ENCODE results near the gene PGC. TPM values are rescaled to one million over a fixed set of nuclear protein-coding genes. Genes with fewer than 3 reads are reported as not detected.

Gene PGC
- total RNA-seq, 1 donor from 2014 or later: not detected

DNA sequence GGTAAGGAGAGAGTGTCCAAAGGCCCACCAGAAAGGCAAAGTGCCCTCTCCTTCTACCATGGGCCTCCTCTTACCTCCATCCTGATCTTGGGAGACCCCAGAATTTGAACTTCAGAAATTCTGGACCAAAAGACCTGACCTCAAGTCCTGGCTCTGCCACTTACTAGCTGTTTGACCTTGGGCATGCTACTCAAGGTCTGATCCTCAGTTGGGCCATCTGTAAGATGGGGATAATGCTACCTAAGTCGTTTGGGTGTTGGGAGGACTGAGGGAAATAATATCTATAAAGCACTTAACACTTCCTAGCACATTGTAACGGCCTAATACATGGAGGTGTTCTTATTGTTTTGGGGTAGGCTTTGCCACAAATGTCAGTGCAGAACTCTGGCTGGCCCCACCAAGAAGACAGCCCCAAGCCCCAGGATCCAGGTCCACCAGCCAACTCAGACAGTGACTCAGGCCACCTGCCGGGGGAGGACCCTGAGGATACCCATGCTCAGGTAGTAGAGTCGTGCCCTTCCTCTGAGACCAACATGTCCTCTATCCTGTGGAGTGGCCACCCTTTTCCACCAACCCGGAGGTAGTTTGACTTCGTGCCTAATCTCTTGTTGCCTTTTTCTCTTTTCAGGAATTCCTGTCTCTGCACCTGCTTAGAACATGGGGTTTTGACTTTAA, 36.0 kb upstream of the PGC start:
- intact Hi-C loops (cut with micrococcal nuclease): loop anchor here (5.0 kb wide), 1 partner anchor 779 kb away; the partner anchor contains the start of gene UBR2
- Mint-ChIP-seq H3K4me3 (ENCODE audit: low read depth) (no peak overlapping the region), H3K9me3 (no peaks in the 10 kb centered on the region), H3K4me1 (ENCODE audit: low read depth) (peaks cover 15% of the 10 kb centered on the region), H3K27ac (no peak overlapping the region), H3K36me3 (ENCODE audit: low read depth) (peaks cover 3% of the 10 kb centered on the region), H3K27me3 (ENCODE audit: low read depth) (peaks cover 8% of the 10 kb centered on the region)
- DNase-seq (ENCODE audit: low spot score): no peak

DNA sequence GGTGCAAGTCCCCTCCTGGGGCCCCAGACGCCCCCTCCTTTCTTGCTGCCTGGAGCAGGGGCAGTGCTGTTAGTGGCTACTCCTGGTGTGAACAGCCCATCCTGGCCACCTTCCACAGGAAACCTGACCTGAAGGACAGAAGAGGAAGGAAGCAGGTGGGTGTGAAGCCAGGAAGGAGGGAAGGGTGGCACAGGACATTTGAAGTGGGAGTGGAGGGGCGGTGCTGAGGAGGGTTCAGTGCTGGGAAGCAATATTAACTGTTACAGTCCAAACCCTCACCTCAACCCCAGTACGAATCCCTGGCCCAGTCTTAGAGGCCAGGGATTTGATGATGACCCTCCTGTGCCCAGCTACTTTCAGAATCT, 34.2 kb upstream of the PGC start:
- Mint-ChIP-seq H3K4me1 (ENCODE audit: low read depth) (peaks cover 14% of the 10 kb centered on the region), H3K4me3 (ENCODE audit: low read depth) (peak overlapping the region; percentile 68), H3K36me3 (ENCODE audit: low read depth) (no peaks in the 10 kb centered on the region), H3K27ac (no peak overlapping the region), H3K27me3 (ENCODE audit: low read depth) (peaks cover 8% of the 10 kb centered on the region), H3K9me3 (no peaks in the 10 kb centered on the region)
- no peak for DNase-seq (ENCODE audit: low spot score)
- intact Hi-C loops (cut with micrococcal nuclease): loop anchor here (5.0 kb wide), 1 partner anchor 781 kb away; the partner anchor contains the start of gene UBR2

DNA sequence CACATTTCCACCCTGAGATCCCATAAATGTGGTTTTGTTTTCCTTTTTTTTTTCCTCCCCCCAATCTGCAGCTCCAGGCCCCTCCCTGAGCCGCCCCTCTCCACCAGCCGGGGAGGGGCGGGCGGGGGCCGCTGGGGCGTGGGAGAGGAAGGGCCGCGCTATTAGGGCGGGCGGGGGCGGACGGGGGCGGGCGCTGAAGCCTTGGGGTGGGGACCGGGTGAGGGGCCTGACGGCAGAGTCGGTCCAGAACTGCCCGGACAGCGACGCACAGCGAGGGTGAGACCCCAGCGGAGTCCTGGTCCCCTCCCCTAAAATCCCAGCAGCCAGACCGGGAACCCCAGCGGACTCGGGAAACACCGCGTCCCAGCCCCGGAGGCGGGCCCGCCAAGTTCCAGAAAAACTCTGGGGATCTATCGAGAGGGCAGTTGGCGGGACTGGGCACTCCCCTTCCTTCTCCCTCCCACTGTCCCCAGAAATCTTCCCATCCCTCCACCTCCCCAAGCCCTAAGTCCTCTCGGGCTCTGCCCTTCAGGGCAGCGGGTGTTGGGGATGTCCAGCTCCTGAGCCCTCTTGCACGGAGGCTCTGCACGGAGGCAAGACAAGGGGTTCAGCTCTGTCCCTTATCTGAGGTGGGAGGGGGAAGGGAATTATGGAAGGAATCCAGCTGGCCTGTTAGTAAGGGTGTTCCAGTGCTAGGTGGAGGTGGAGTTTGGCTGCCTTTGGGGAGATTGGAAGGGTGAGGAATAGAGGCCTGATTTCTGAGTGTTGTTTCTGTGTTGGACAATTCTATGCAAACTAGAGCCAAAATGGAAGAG, 33.6 kb upstream of the PGC start, which contains the start of gene PRICKLE4:
Gene PRICKLE4, plus strand, starts transcription at position 232 of the 815 bp plus-strand sequence. CDS start 2,692 bp downstream, outside the sequence.
- H3K27ac Mint-ChIP-seq: peak within 1 kb of the TSS; percentile 67

DNA sequence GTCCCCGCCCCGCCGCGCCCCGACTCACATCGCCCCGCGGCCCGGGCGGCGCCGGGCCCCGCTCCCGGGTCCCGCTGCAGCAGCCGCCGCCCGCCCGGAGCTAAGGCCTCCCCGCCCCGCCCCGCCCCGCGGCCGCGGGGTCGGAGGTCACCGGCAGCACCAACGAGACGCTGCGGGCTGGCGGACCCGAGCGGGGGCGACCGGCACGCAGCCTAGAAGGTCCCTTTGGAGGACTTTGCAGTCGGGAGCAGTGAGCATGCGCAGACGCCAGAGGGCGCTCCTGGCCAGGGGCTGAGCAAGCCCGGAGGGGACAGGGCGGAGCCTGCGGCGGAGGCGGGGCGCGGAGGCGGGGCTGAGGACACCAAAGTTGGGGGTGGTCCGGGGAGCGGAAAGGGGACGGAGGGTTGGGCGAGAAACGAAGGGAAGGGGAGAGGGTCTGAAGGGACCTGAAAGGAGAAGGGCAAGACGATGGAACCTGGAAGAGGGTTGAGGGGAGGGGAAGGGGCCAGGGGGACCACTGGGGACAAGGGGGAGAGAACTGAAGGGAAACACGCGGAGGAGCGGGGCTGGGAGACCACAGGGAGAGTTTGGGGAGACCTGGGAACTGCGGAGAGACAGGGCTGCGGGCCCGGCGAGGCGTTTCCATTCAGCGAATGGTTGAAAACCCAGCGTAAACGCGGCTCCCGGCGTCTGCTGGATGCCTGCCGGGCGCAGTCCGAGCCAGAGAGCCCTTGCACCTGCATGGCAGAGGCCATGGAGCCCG, 32.8 kb upstream of the PGC start, which contains the start of gene FRS3:
Gene FRS3, minus strand, starts transcription at position 113 of the 763 bp plus-strand sequence. CDS start 2,913 bp downstream, outside the sequence.
- Mint-ChIP-seq H3K36me3 (ENCODE audit: low read depth) (peaks cover 4% of the 10 kb centered on the region), H3K4me3 (ENCODE audit: low read depth) (peak within 1 kb of the TSS; percentile 93), H3K9me3 (no peaks in the 10 kb centered on the region), H3K27ac (peak within 1 kb of the TSS; percentile 67), H3K4me1 (ENCODE audit: low read depth) (peaks cover 14% of the 10 kb centered on the region), H3K27me3 (ENCODE audit: low read depth) (peaks cover 8% of the 10 kb centered on the region)
- DNase-seq (ENCODE audit: low spot score): peak; percentile 98
- intact Hi-C loops (cut with micrococcal nuclease): loop anchor here (1.0 to 10.0 kb wide), 6 partner anchors 45 to 782 kb away; partner anchors contain the start of genes TFEB and UBR2

More for the DNA sequence above, 33.6 kb upstream of the PGC start, which contains the start of gene PRICKLE4:
- Mint-ChIP-seq H3K4me1 (ENCODE audit: low read depth) (peaks cover 14% of the 10 kb centered on the region), H3K27me3 (ENCODE audit: low read depth) (peaks cover 8% of the 10 kb centered on the region), H3K9me3 (no peaks in the 10 kb centered on the region), H3K36me3 (ENCODE audit: low read depth) (no peaks in the 10 kb centered on the region), H3K4me3 (ENCODE audit: low read depth) (peak within 1 kb of the TSS; percentile 86)
- no peak for DNase-seq (ENCODE audit: low spot score)
- intact Hi-C loops (cut with micrococcal nuclease): loop anchor here (1.0 to 5.0 kb wide), 3 partner anchors 45 to 782 kb away; partner anchors contain the start of genes TFEB and UBR2

DNA sequence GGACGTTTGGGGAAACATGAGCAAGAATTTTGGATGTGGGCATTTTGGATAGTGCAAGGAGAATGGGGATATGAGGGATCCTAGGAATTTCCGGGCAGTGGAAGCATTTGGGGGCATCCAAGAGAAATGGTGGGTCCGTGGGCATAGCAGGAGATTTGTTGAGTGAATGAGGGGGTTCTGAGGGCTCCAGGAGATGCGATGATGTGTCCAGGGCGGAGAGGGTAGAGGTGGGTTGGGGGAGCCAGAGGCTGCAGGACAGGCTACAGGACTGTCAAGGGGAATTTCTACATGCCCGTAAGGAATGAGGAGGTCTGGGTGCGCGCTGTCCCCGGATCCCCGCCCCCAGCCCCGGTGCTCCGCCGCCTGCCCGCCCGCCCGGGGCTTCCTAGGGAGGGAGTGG, 32.1 kb upstream of the PGC start:
- intact Hi-C loops (cut with micrococcal nuclease): loop anchor here (5.0 to 10.0 kb wide), 3 partner anchors 75 to 388 kb away; no protein-coding TSS in a partner anchor
- peaks cover 14% of the 10 kb centered on the region for H3K4me1 Mint-ChIP-seq (ENCODE audit: low read depth)

DNA sequence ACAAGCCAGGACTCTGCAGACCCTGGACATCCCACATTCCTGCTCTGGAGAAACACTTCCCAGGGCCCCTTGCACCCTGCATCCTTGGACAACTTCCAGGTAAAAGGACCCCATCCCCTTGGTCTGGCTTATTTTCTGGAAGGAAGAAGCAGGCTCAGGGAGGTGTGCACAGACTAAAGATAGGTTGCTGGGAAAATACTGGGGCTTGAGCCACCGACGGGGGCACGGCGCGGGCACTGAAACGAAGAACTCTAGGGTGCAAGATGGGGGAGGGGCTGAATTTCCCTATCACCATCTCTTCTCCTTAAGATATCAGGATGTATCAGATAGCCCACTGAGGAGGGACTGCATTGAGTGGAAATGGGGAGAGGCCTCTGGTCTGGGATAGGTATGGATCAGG, 31.7 kb upstream of the PGC start:
- peaks cover 9% of the 10 kb centered on the region for H3K36me3 Mint-ChIP-seq (ENCODE audit: low read depth)

More for the DNA sequence above, 32.1 kb upstream of the PGC start:
- H3K4me3 Mint-ChIP-seq (ENCODE audit: low read depth): peak overlapping the region; percentile 93
- DNase-seq (ENCODE audit: low spot score): no peak
- no peaks in the 10 kb centered on the region for H3K9me3 Mint-ChIP-seq
- peaks cover 8% of the 10 kb centered on the region for H3K27me3 Mint-ChIP-seq (ENCODE audit: low read depth)
- peaks cover 6% of the 10 kb centered on the region for H3K36me3 Mint-ChIP-seq (ENCODE audit: low read depth)
- peak overlapping the region; percentile 18 for H3K27ac Mint-ChIP-seq

DNA sequence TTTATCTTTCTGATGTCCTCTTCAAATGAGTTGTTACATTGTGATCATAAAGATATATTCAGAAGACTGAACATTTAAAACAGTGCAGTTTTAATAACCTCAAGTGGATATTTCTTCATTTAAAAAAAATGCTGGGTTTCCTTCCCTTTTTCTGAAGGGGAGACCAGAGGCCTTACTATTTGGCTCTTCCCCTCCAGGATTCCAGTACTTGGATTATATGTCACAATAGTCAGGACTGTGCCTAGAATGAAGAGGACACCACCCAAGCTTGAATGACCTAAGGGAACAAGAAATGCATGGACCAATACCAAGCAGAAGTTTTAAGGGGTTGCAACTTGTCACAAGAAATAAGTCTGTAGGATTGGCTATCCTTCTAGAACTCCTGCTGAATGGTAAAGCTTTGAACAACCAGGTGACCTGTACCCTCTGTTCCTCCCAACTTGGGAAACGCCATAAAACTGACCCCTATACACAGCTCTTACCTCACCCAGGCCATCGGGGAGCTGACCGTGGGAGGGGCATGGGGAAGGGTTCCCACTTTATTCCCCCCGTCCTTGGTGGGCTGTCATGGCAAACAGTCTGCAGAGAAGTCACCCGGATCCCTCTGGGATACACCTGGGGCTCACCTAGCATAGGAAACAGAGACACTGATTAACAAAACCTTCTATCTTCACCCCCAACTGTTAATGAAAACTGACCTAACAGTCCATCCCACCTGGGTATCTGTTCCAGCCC, 30.5 kb upstream of the PGC start:
- H3K27me3 Mint-ChIP-seq (ENCODE audit: low read depth): peaks cover 5% of the 10 kb centered on the region
- peaks cover 14% of the 10 kb centered on the region for H3K4me1 Mint-ChIP-seq (ENCODE audit: low read depth)
- peak overlapping the region; percentile 93 for H3K4me3 Mint-ChIP-seq (ENCODE audit: low read depth)
- intact Hi-C loops (cut with micrococcal nuclease): loop anchor here (5.0 to 10.0 kb wide), 3 partner anchors 73 to 390 kb away; no protein-coding TSS in a partner anchor
- no peaks in the 10 kb centered on the region for H3K9me3 Mint-ChIP-seq
- H3K27ac Mint-ChIP-seq: no peak overlapping the region
- DNase-seq (ENCODE audit: low spot score): no peak
- peaks cover 9% of the 10 kb centered on the region for H3K36me3 Mint-ChIP-seq (ENCODE audit: low read depth)

More for the DNA sequence above, 31.7 kb upstream of the PGC start:
- DNase-seq (ENCODE audit: low spot score): no peak
- intact Hi-C loops (cut with micrococcal nuclease): loop anchor here (5.0 to 10.0 kb wide), 3 partner anchors 74 to 388 kb away; no protein-coding TSS in a partner anchor
- Mint-ChIP-seq H3K4me1 (ENCODE audit: low read depth) (peaks cover 14% of the 10 kb centered on the region), H3K4me3 (ENCODE audit: low read depth) (peak overlapping the region; percentile 93), H3K27me3 (ENCODE audit: low read depth) (peaks cover 8% of the 10 kb centered on the region), H3K27ac (peak overlapping the region; percentile 18), H3K9me3 (no peaks in the 10 kb centered on the region)

DNA sequence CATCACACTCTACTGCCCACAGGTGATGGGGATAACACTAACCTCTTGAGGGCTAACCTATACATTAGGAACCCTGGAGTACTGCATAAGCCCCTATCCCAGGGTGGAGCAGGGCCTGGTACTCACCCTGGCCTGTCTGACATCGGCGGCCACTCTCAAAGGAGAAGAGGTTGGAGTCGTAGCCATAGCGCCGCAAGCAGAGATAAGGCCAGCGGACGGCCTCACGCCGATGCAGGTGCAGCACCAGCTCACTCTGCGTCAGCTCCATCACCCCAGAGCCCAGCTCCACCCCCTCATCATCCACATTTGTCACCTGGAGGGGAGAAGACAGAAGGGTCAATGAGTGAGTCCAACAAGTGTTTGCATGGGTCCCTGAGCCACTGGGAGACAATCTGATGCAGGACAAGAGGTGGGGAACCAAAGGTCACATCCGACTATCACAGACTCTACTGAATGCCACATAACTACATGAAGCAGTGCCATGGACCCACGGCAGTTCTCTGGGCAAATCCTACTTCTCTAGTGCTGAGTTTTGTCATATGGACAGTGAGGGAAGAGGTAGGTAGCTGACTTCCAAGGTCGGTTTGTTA, 28.2 kb upstream of the PGC start:
- Mint-ChIP-seq H3K27me3 (ENCODE audit: low read depth) (no peaks in the 10 kb centered on the region), H3K4me3 (ENCODE audit: low read depth) (no peak overlapping the region), H3K36me3 (ENCODE audit: low read depth) (peaks cover 18% of the 10 kb centered on the region), H3K9me3 (no peaks in the 10 kb centered on the region), H3K4me1 (ENCODE audit: low read depth) (peaks cover 7% of the 10 kb centered on the region), H3K27ac (no peak overlapping the region)
- DNase-seq (ENCODE audit: low spot score): no peak
- intact Hi-C loops (cut with micrococcal nuclease): loop anchor here (5.0 to 10.0 kb wide), 3 partner anchors 71 to 392 kb away; no protein-coding TSS in a partner anchor

DNA sequence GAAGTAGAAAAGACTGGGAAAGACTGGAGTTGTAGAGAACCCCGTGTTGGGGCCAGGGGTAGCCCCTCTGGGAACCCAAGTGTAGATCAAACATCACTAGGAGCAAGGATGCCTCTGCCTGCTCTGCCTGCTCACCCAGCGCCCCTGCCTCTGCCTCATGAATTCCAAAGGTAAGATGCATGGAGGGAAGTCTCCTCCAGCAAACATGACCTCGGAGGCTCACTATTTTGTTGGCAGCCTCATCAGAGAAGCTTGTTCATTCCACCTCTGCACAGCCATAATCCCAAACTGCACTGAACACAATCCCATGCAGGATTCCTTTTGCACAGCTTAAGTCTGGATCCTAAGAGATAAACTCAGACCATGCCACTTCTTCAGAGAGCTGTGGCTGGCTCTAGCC, 27.6 kb upstream of the PGC start:
- H3K4me1 Mint-ChIP-seq (ENCODE audit: low read depth): peaks cover 7% of the 10 kb centered on the region
- H3K27me3 Mint-ChIP-seq (ENCODE audit: low read depth): no peaks in the 10 kb centered on the region
- H3K36me3 Mint-ChIP-seq (ENCODE audit: low read depth): peaks cover 18% of the 10 kb centered on the region
- DNase-seq (ENCODE audit: low spot score): no peak
- H3K9me3 Mint-ChIP-seq: no peaks in the 10 kb centered on the region
- intact Hi-C loops (cut with micrococcal nuclease): loop anchor here (5.0 to 10.0 kb wide), 3 partner anchors 70 to 392 kb away; no protein-coding TSS in a partner anchor
- no peak overlapping the region for H3K27ac Mint-ChIP-seq
- no peak overlapping the region for H3K4me3 Mint-ChIP-seq (ENCODE audit: low read depth)

DNA sequence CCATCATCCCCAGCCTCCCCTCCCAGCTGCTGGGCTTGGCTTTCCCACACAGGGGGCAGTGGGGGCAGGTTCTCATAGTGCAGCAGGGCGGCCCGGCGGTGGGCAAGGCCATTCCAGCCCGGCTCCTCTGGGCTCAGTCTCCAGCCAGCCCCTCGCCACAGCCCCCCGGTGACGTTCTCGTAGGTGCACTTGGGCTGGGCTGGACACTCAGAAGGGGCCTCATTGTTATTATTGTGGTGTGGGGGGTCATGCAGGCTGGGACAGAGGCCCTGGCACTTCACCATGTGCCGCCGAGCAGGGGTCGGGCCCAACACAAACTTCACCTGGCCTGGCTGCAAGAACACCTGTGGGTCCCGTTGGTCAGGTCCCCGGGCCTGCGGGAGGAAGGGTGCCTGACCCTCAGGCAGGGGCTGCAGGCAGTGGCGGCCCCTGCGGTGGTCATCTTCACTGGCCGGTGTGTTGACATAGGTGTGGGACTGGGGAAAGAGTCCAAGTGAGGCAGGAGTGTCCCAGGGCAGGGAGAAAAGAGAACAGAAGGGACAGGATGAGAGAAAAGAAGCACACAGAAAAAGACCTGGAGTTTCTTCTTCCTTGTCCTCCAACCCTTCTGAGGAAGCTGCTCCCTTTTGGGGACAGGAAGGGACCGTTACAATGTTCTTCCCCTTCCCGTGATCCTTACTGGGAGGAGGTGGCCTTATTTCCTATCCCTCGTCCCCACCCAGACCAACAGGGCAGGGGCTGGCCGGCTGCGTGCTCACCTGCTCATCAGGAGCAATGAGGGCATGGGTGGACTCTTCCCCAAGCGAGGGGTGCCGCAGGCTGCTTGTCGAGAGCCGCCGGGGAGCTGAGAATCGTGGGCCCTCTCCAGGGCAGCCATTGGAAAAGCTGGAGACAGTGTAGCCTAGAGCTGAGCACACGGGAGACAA, 24.1 kb upstream of the PGC start:
- no peaks in the 10 kb centered on the region for H3K27me3 Mint-ChIP-seq (ENCODE audit: low read depth)
- H3K36me3 Mint-ChIP-seq (ENCODE audit: low read depth): peaks cover 18% of the 10 kb centered on the region
- no peak overlapping the region for H3K4me3 Mint-ChIP-seq (ENCODE audit: low read depth)
- H3K4me1 Mint-ChIP-seq (ENCODE audit: low read depth): peaks cover 10% of the 10 kb centered on the region
- H3K27ac Mint-ChIP-seq: no peak overlapping the region
- no peak for DNase-seq (ENCODE audit: low spot score)
- intact Hi-C loops (cut with micrococcal nuclease): loop anchor here (10.0 kb wide), 1 partner anchor 67 kb away; no protein-coding TSS in a partner anchor
- no peaks in the 10 kb centered on the region for H3K9me3 Mint-ChIP-seq

Data from activated T-helper 2 cell treated with anti-CD3 and anti-CD28 coated beads, Interferon-gamma antibody, Interleukin-2, Interleukin-4, amounts not matched to agents 10 μg/mL and 5 μg/mL and 100 μg/mL, durations not matched to agents 14 hours and 24 hours and 36 hours (primary cell).